GM19463 (cell line): ENCODE results near the gene MUC3A.

ENCODE experiments used
- ATAC-seq: cut with Tn5 transposase; IDR thresholded peaks from one replicate; pipeline ENCODE4 v1.9.1; 2021; ENCODE audit warnings: mild to moderate bottlenecking, moderate library complexity; ENCODE audit not compliant: unreplicated experiment

The MUC3A gene

DNA sequence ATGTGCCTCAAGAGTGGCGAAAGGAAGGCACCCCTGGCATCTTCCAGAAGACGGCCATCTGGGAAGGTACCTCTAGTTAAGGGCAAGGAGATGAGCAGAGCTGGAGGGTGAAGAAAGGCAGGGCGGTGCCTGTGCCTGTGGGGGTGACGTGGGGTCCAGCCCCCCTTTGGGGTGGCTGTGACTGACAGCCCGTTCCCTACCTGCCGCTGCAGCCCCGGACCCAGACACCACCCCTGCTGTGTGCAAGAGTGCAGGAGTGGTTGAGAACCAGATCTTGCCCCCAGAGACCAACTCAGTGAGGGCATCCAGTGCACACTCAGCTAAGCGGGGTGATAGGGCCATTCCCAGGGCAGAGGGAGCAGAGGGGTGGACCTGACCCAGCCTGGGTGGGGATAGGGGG, 66.3 kb downstream of the MUC3A start:
- no peak for ATAC-seq

DNA sequence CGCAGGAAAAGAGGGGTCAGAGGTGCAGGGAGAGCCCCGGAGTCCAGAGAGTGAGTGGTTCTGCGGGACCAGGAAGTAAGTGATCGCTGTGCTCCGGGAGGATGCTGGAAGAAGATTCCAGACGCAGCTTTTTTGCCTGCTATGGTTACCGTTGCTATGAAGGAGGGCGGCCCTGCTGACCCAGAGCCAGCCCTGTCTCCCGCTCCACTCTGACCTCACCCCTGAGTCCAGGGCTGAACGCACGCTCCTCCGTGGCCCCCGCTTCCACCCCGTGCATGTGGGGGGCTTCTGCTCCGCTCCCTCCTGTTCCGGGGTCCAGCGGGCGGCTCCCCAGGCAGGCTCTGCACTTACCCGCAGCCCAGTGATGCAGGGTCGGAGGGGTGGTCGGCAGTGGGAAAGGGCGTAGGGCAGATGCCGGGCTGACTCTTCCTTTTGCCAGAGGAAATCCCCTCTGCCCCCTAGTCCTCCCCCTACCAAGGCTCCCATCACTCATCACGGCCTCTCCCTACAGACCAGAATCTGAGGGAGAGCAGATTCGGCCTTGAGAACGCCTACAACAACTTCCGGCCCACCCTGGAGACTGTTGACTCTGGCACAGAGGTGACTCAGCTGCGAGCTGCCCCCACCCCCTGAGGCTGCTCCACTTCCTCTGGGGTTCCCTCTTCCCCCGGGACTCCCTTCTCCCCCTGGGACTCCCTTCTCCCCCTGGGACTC, 67.9 kb downstream of the MUC3A start:
- peak; percentile 83 for ATAC-seq
